ENCODE data around the gene FAM234B. TPM values are rescaled to one million over a fixed set of nuclear protein-coding genes. Genes with fewer than 3 reads are reported as not detected.
"Not testable (repeated sequence)": the region's sequence is repeated elsewhere in the genome, so short reads cannot be mapped to it uniquely, and the experiment has no call there.

Gene FAM234B
- total RNA-seq, 4 donors from 2014 or later = 3.1 to 8.0 (median 3.9) TPM

DNA sequence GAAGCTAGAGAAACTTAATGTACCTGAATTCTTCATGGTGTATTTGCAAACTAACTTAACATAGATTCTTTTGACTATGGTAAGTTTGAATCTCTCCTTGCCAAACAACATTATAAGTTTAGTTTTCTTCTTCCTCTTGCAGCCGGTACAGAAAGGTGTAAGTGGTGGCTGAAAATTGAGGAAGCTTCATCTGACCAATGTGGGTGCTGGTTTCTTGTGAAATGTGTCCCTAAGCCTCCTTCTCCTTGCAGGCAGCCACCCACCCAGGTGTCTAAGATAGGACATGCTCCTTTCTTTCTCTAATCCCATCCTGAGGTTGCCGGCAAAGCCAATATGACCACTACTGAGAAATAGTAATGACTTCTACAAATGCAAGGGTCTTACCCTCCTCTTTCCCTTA is 38.7 kb downstream of the FAM234B start:
- no peak overlapping the region for H3K27ac ChIP-seq
- H3K36me3 ChIP-seq = peaks cover 0 to 51% (median 0%) of the 10 kb centered on the region in 3 donors
- H3K4me1 ChIP-seq = peaks cover 0 to 18% (median 0%) of the 10 kb centered on the region in 3 donors
- no peak for DNase-seq
- TF ChIP-seq, protein P1, sequence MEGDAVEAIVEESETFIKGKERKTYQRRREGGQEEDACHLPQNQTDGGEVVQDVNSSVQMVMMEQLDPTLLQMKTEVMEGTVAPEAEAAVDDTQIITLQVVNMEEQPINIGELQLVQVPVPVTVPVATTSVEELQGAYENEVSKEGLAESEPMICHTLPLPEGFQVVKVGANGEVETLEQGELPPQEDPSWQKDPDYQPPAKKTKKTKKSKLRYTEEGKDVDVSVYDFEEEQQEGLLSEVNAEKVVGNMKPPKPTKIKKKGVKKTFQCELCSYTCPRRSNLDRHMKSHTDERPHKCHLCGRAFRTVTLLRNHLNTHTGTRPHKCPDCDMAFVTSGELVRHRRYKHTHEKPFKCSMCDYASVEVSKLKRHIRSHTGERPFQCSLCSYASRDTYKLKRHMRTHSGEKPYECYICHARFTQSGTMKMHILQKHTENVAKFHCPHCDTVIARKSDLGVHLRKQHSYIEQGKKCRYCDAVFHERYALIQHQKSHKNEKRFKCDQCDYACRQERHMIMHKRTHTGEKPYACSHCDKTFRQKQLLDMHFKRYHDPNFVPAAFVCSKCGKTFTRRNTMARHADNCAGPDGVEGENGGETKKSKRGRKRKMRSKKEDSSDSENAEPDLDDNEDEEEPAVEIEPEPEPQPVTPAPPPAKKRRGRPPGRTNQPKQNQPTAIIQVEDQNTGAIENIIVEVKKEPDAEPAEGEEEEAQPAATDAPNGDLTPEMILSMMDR (IDR thresholded peaks at IDR 0.05) = no peak
- no peaks in the 10 kb centered on the region for H3K27me3 ChIP-seq
- 92 to 93% methylated on average over 2 of the region's 2 CpGs for WGBS, 2 donors
- no peaks in the 10 kb centered on the region for H3K9me3 ChIP-seq
- intact Hi-C loops (cut with DNase I) = no loop called here
- no peak overlapping the region for H3K4me3 ChIP-seq

DNA sequence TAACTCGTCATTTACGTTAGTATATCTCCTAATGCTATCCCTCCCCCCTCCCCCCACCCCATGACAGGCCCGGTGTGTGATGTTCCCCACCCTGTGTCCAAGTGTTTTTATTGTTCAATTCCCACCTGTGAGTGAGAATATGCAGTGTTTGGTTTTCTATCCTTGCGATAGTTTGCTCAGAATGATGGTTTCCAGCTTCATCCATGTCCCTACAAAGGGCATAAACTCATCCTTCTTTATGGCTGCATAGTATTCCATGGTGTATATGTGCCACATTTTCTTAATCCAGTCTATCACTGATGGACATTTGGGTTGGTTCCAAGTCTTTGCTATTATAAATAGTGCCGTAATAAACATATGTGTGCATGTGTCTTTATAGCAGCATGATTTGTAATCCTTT is 39.5 kb downstream of the FAM234B start:
- H3K9me3 ChIP-seq; DNase-seq; H3K27me3 ChIP-seq; H3K27ac ChIP-seq; intact Hi-C loops (cut with DNase I); H3K4me3 ChIP-seq: not testable (repeated sequence)
- Histone ChIP-seq H3K36me3 (peaks cover 0 to 51% (median 0%) of the 10 kb centered on the region in 3 donors), H3K4me1 (peaks cover 0 to 18% (median 0%) of the 10 kb centered on the region in 3 donors)
- WGBS, 2 donors = 84 to 89% methylated on average over 4 to 5 of the region's 5 CpGs

GRCh38 chr12:13084898-13085640 is 40.9 kb downstream of the FAM234B start:
- no peaks in the 10 kb centered on the region for H3K27me3 ChIP-seq
- peak overlapping the region in 3 of 4 donors; percentile 13 to 48 (median 37) for H3K27ac ChIP-seq
- H3K4me1 ChIP-seq = peaks cover 0 to 18% (median 0%) of the 10 kb centered on the region in 3 donors
- no peak overlapping the region for H3K4me3 ChIP-seq
- H3K9me3 ChIP-seq = no peaks in the 10 kb centered on the region
- 86 to 91% methylated on average over 10 of the region's 11 CpGs for WGBS, 2 donors
- no peak for TF ChIP-seq POLR2A (IDR thresholded peaks at IDR 0.05)
- TF ChIP-seq, protein P1 (IDR thresholded peaks at IDR 0.05) = no peak
- DNase-seq = no peak
- intact Hi-C loops (cut with DNase I) = no loop called here
- peaks cover 0 to 41% (median 0%) of the 10 kb centered on the region in 3 donors for H3K36me3 ChIP-seq

DNA sequence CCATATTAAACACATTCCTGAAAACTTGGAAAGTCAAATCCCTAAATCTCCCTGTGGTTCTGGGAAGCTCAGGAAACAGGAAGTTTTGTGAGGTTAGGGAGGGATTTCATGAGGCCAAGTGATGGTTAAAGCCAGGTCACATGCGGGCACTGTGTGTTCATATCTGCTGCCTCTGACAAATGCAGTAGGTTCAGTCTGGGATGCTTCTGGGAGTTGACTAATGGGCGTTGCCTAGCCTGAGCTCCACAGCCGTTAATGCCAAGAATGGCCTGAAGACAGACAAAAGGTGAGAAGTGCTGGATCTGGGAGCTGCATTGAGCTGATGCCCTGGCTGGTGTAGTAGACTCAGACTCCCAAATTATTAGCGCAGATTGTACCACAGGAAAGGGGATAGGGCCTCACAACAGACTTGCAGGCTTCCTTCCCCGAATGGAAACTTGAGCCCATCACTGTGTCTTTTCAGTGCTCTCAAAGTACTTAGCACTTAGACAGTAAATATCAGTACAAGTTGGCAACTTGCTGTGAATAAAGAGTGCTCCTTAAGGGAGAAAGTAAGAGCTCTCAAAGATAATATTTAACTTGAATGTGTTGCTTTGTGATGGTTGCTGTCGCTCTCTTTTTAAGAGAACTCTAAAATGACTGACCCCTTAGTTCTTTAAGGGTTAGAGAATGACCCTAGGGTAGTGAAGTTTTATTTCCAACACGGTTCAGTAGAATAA is 41.9 kb downstream of the FAM234B start:
- Histone ChIP-seq H3K27me3 (no peaks in the 10 kb centered on the region), H3K9me3 (no peaks in the 10 kb centered on the region), H3K4me3 (no peak overlapping the region), H3K4me1 (peaks cover 0 to 18% (median 0%) of the 10 kb centered on the region in 3 donors), H3K36me3 (peaks cover 0 to 30% (median 0%) of the 10 kb centered on the region in 3 donors), H3K27ac (peak overlapping the region in 2 of 4 donors; percentile 37 to 48)
- WGBS, 2 donors = 56 to 80% methylated on average over 7 of the region's 7 CpGs
- DNase-seq = no peak
- TF ChIP-seq, protein P1 (IDR thresholded peaks at IDR 0.05) = no peak
- TF ChIP-seq POLR2A (IDR thresholded peaks at IDR 0.05) = no peak
- intact Hi-C loops (cut with DNase I) = no loop called here

GRCh38 chr12:13087766-13088165 is 43.6 kb downstream of the FAM234B start:
- H3K4me3 ChIP-seq = no peak overlapping the region
- intact Hi-C loops (cut with DNase I) = no loop called here
- no peak overlapping the region for H3K27ac ChIP-seq
- no peaks in the 10 kb centered on the region for H3K27me3 ChIP-seq
- 90 to 100% methylated on average over 4 of the region's 5 CpGs for WGBS, 2 donors
- H3K9me3 ChIP-seq = no peaks in the 10 kb centered on the region
- TF ChIP-seq, protein P1 (IDR thresholded peaks at IDR 0.05) = no peak
- no peak for TF ChIP-seq POLR2A (IDR thresholded peaks at IDR 0.05)
- peaks cover 0 to 15% (median 0%) of the 10 kb centered on the region in 3 donors for H3K36me3 ChIP-seq
- H3K4me1 ChIP-seq = peaks cover 0 to 18% (median 0%) of the 10 kb centered on the region in 3 donors
- no peak for DNase-seq
